OCI-LY7 (cell line): ENCODE data around the gene MOGAT3. TPM values are rescaled to one million over a fixed set of nuclear protein-coding genes. Genes with fewer than 3 reads are reported as not detected.
"Not testable (repeated sequence)": the region's sequence is repeated elsewhere in the genome, so short reads cannot be mapped to it uniquely, and the experiment has no call there.

ENCODE experiments used
- BruUV-seq: library from RNA; stranded (reverse); fragments of 400-500 nt; replicated peaks from 2 replicates; lab custom pipeline; 2021; lab: Mats Ljungman, UMichigan
- CTCF ChIA-PET: fragments of 300-600 bp; sonication (Branson Sonifier 250); formaldehyde crosslinking; loops from one replicate; lab custom pipeline; 2022; ENCODE audit warnings: antibody characterized with exemption; ENCODE audit not compliant: unreplicated experiment; lab: Charles Lee
- POLR2A ChIA-PET: fragments of 300-600 bp; sonication (Branson Sonifier 250); formaldehyde crosslinking; loops from one replicate; lab custom pipeline; 2022; ENCODE audit warnings: antibody characterized with exemption; lab: Charles Lee
- DNase-seq: peaks from one replicate; pipeline ENCODE4 v3.0.0-alpha.2; 2015; ENCODE audit warnings: low spot score
- H2AFZ ChIP-seq: fragments of 200-600 bp; sonication (generic), shearing (Covaris generic); 2 replicates; pipeline ENCODE4 v1.6.1; 2014; ENCODE audit warnings: mild to moderate bottlenecking, antibody characterized with exemption, low read length, moderate library complexity
- H3K27ac ChIP-seq: fragments of 200-600 bp; sonication (generic); 2 replicates; pipeline ENCODE4 v1.5.1; 2014; ENCODE audit warnings: mixed run types, low read depth, mild to moderate bottlenecking, moderate library complexity, low read length, inconsistent platforms; ENCODE audit not compliant: poor library complexity, severe bottlenecking
- H3K36me3 ChIP-seq: fragments of 200-600 bp; sonication (generic); 2 replicates; pipeline ENCODE4 v1.6.1; 2014; ENCODE audit warnings: mild to moderate bottlenecking, antibody characterized with exemption, low read length, moderate library complexity, mixed read lengths; ENCODE audit not compliant: insufficient read depth
- H3K4me1 ChIP-seq: fragments of 200-600 bp; sonication (generic); 2 replicates; pipeline ENCODE4 v1.5.1; 2014; ENCODE audit warnings: mild to moderate bottlenecking, low read length; ENCODE audit not compliant: insufficient read depth, poor library complexity, severe bottlenecking
- H3K4me2 ChIP-seq: fragments of 200-600 bp; sonication (generic); 2 replicates; pipeline ENCODE4 v1.6.1; 2014; ENCODE audit warnings: mild to moderate bottlenecking, low read length
- H3K4me3 ChIP-seq: fragments of 200-600 bp; sonication (generic); 2 replicates; pipeline ENCODE4 v1.5.1; 2014; ENCODE audit warnings: mild to moderate bottlenecking, low read depth, low read length; ENCODE audit not compliant: poor library complexity, severe bottlenecking
- H3K79me2 ChIP-seq: fragments of 200-600 bp; sonication (generic); 2 replicates; pipeline ENCODE4 v1.6.1; 2016; ENCODE audit warnings: low read depth, mild to moderate bottlenecking, low read length, moderate library complexity, mixed read lengths; ENCODE audit not compliant: insufficient read depth
- H3K9me2 ChIP-seq: fragments of 200-600 bp; sonication (generic); 2 replicates; pipeline ENCODE4 v1.6.1; 2016; ENCODE audit warnings: mild to moderate bottlenecking, low read length, mixed read lengths; ENCODE audit not compliant: insufficient read depth
- H3K9me3 ChIP-seq: fragments of 200-600 bp; sonication (generic); 2 replicates; pipeline ENCODE4 v1.6.1; 2014; ENCODE audit warnings: mild to moderate bottlenecking, mixed run types, low read length, mixed read lengths
- H4K20me1 ChIP-seq: fragments of 200-600 bp; sonication (generic); 2 replicates; pipeline ENCODE4 v1.6.1; 2014; ENCODE audit warnings: mild to moderate bottlenecking, antibody characterized with exemption, low read length, moderate library complexity, mixed read lengths; ENCODE audit not compliant: insufficient read depth
- CTCF ChIP-seq: fragments of 200-600 bp; sonication (generic); conservative IDR thresholded peaks from 2 replicates; pipeline ENCODE4 v1.5.1; 2014; ENCODE audit warnings: mild to moderate bottlenecking, antibody characterized with exemption, low read length, moderate library complexity, mixed read lengths
- EZH2phosphoT487 ChIP-seq: fragments of 200-600 bp; sonication (generic); IDR thresholded peaks from 2 replicates; pipeline ENCODE4 v1.6.1; 2018; ENCODE audit warnings: low read depth, borderline replicate concordance, mild to moderate bottlenecking, mixed run types, antibody characterized with exemption, low read length, moderate library complexity, mixed read lengths
- intact Hi-C: fragments of 100-400 bp; cut with micrococcal nuclease; formaldehyde crosslinking; loops from one replicate; pipeline ENCODE4 v1.10.0; 2022; ENCODE audit not compliant: unreplicated experiment
- total RNA-seq, 2 experiments: library from RNA; depleted of rRNA in 1 of 2; stranded (reverse); fragments of >200 nt in 1 of 2; shearing (Covaris generic) in 1 of 2; gene quantifications; 2 replicates each; pipeline ENCODE4 v1.2.3, GENCODE V29; 2014 to 2022

Gene MOGAT3
- total RNA-seq, 2 experiments from 2014 or later: not detected

GRCh38 chr7:101202603-101202918 is 1.7 kb upstream of the MOGAT3 start:
- no peaks in the 10 kb centered on the region for H3K9me3 ChIP-seq
- no peak for DNase-seq
- no peak overlapping the region for H3K27ac ChIP-seq
- intact Hi-C loops: no loop called here
- H4K20me1 ChIP-seq: no peaks in the 10 kb centered on the region
- POLR2A ChIA-PET: interaction anchor here (0.6 kb wide), 1 partner anchor 382 kb away, joined by 5 read pairs; no protein-coding TSS in a partner anchor
- TF ChIP-seq EZH2phosphoT487 (no peak), CTCF (no peak)
- H3K36me3 ChIP-seq: no peaks in the 10 kb centered on the region
- H3K9me2 ChIP-seq: no peaks in the 10 kb centered on the region
- CTCF ChIA-PET: no interaction called here
- no TSS peak for BruUV-seq
- H3K79me2 ChIP-seq: no peaks in the 10 kb centered on the region
- H2AFZ ChIP-seq: no peak overlapping the region
- peaks cover 5% of the 10 kb centered on the region for H3K4me1 ChIP-seq
- no peak overlapping the region for H3K4me2 ChIP-seq
- no peak overlapping the region for H3K4me3 ChIP-seq

GRCh38 chr7:101201695-101202602 is 1.1 kb upstream of the MOGAT3 start:
- ChIA-PET CTCF (no interaction called here), POLR2A (interaction anchor here (0.6 kb wide), 1 partner anchor 381 kb away, joined by 5 read pairs; no protein-coding TSS in a partner anchor)
- no peak for DNase-seq
- Histone ChIP-seq H3K27ac (no peak overlapping the region), H3K9me2 (no peaks in the 10 kb centered on the region), H2AFZ (no peak overlapping the region), H3K79me2 (no peaks in the 10 kb centered on the region), H3K4me3 (no peak overlapping the region), H3K4me2 (no peak overlapping the region), H4K20me1 (no peaks in the 10 kb centered on the region), H3K36me3 (no peaks in the 10 kb centered on the region), H3K9me3 (no peaks in the 10 kb centered on the region), H3K4me1 (peaks cover 5% of the 10 kb centered on the region)
- no TSS peak for BruUV-seq
- intact Hi-C loops: no loop called here
- no peak for TF ChIP-seq CTCF
- no peak for TF ChIP-seq EZH2phosphoT487

GRCh38 chr7:101200504-101200861 is 353 bp downstream of the MOGAT3 start:
- H3K36me3 ChIP-seq: no peaks in the 10 kb centered on the region
- H3K27ac ChIP-seq: no peak overlapping the region
- DNase-seq: no peak
- no peak overlapping the region for H2AFZ ChIP-seq
- no peak overlapping the region for H3K4me3 ChIP-seq
- no peaks in the 10 kb centered on the region for H3K79me2 ChIP-seq
- H3K4me2 ChIP-seq: no peak overlapping the region
- no TSS peak for BruUV-seq
- H3K9me2 ChIP-seq: no peaks in the 10 kb centered on the region
- ChIA-PET POLR2A (interaction anchor here (0.7 kb wide), 1 partner anchor 20 kb away, joined by 3 read pairs; no protein-coding TSS in a partner anchor), CTCF (no interaction called here)
- peaks cover 5% of the 10 kb centered on the region for H3K4me1 ChIP-seq
- intact Hi-C loops: no loop called here
- H3K9me3 ChIP-seq: no peaks in the 10 kb centered on the region
- no peak for TF ChIP-seq EZH2phosphoT487
- TF ChIP-seq CTCF: no peak
- no peaks in the 10 kb centered on the region for H4K20me1 ChIP-seq

GRCh38 chr7:101199522-101199921 is 1.3 kb downstream of the MOGAT3 start:
- BruUV-seq, H2AFZ ChIP-seq, DNase-seq, H3K4me1 ChIP-seq, H3K9me3 ChIP-seq, H3K36me3 ChIP-seq, H3K27ac ChIP-seq, H3K9me2 ChIP-seq, H4K20me1 ChIP-seq, CTCF ChIA-PET, intact Hi-C loops, H3K4me2 ChIP-seq, H3K4me3 ChIP-seq, H3K79me2 ChIP-seq: not testable (repeated sequence)
- POLR2A ChIA-PET: interaction anchor here (0.7 kb wide), 1 partner anchor 63 kb away, joined by 3 read pairs; no protein-coding TSS in a partner anchor
